ENCODE data around the gene ZNF789. TPM values are rescaled to one million over a fixed set of nuclear protein-coding genes. Genes with fewer than 3 reads are reported as not detected.

ZNF789 gene
- total and polyA plus RNA-seq, 2 experiments from 2014 or later = 9.0 to 13.8 TPM

- TF ChIP-seq ZNF462 (CRISPR knock-in tag; IDR thresholded peaks at IDR 0.05) (no peak), EZH2phosphoT487 (IDR thresholded peaks at IDR 0.05; ENCODE audit: unreplicated experiment) (no peak), JUNB (IDR thresholded peaks at IDR 0.05; ENCODE audit: unreplicated experiment) (no peak)
Measured at GRCh38 chr7:99535667-99536066, 63.0 kb downstream of the ZNF789 start (continued).

Other genes with a start within 250 kb of the ZNF789 start
- not detected in 2 replicates for gene MYH16, start 200.1 kb upstream of the ZNF789 start, total RNA-seq (2014; rRNA removed; shearing (Covaris generic))
- not detected in 2 replicates for gene MYH16, start 200.1 kb upstream of the ZNF789 start, polyA plus RNA-seq (2016; fragmentation: Nextera tagmentation; extraction: Ambion mirVana)
- gene ARPC1A, start 147.0 kb upstream of the ZNF789 start, total RNA-seq (2014; rRNA removed; shearing (Covaris generic)) = 108 and 168 TPM in 2 replicates
- gene ARPC1A, start 147.0 kb upstream of the ZNF789 start, polyA plus RNA-seq (2016; fragmentation: Nextera tagmentation; extraction: Ambion mirVana) = 210 and 246 TPM in 2 replicates
- 93.2 and 132 TPM in 2 replicates for gene ARPC1B, start 98.2 kb upstream of the ZNF789 start, total RNA-seq (2014; rRNA removed; shearing (Covaris generic))
- gene ARPC1B, start 98.2 kb upstream of the ZNF789 start, polyA plus RNA-seq (2016; fragmentation: Nextera tagmentation; extraction: Ambion mirVana) = 89.7 and 101 TPM in 2 replicates
- gene PDAP1, start 64.3 kb upstream of the ZNF789 start, total RNA-seq (2014; rRNA removed; shearing (Covaris generic)) = 93.1 and 125 TPM in 2 replicates
- 134 and 205 TPM in 2 replicates for gene PDAP1, start 64.3 kb upstream of the ZNF789 start, polyA plus RNA-seq (2016; fragmentation: Nextera tagmentation; extraction: Ambion mirVana)
- 77.1 and 98.5 TPM in 2 replicates for gene BUD31, start 63.9 kb upstream of the ZNF789 start, total RNA-seq (2014; rRNA removed; shearing (Covaris generic))
- gene BUD31, start 63.9 kb upstream of the ZNF789 start, polyA plus RNA-seq (2016; fragmentation: Nextera tagmentation; extraction: Ambion mirVana) = 227 and 247 TPM in 2 replicates
- gene PTCD1, start 34.1 kb upstream of the ZNF789 start, total RNA-seq (2014; rRNA removed; shearing (Covaris generic)) = 12.2 and 18.1 TPM in 2 replicates
- 10.7 and 13.4 TPM in 2 replicates for gene PTCD1, start 34.1 kb upstream of the ZNF789 start, polyA plus RNA-seq (2016; fragmentation: Nextera tagmentation; extraction: Ambion mirVana)
- gene CPSF4, start 33.9 kb upstream of the ZNF789 start, total RNA-seq (2014; rRNA removed; shearing (Covaris generic)) = 88.0 and 93.2 TPM in 2 replicates
- gene CPSF4, start 33.9 kb upstream of the ZNF789 start, polyA plus RNA-seq (2016; fragmentation: Nextera tagmentation; extraction: Ambion mirVana) = 33.4 and 34.3 TPM in 2 replicates
- 1,703 and 1,870 TPM in 2 replicates for gene ATP5MF, start 6.7 kb upstream of the ZNF789 start, total RNA-seq (2014; rRNA removed; shearing (Covaris generic))
- 1,770 and 2,005 TPM in 2 replicates for gene ATP5MF, start 6.7 kb upstream of the ZNF789 start, polyA plus RNA-seq (2016; fragmentation: Nextera tagmentation; extraction: Ambion mirVana)
- 26.9 and 29.2 TPM in 2 replicates for gene ZNF394, start 27.4 kb downstream of the ZNF789 start, total RNA-seq (2014; rRNA removed; shearing (Covaris generic))
- gene ZNF394, start 27.4 kb downstream of the ZNF789 start, polyA plus RNA-seq (2016; fragmentation: Nextera tagmentation; extraction: Ambion mirVana) = 11.4 and 12.6 TPM in 2 replicates
- gene ZKSCAN5, start 31.8 kb downstream of the ZNF789 start, total RNA-seq (2014; rRNA removed; shearing (Covaris generic)) = 10.2 and 13.4 TPM in 2 replicates
- gene ZKSCAN5, start 31.8 kb downstream of the ZNF789 start, polyA plus RNA-seq (2016; fragmentation: Nextera tagmentation; extraction: Ambion mirVana) = 4.6 and 4.9 TPM in 2 replicates
- 7.9 and 10.2 TPM in 2 replicates for gene FAM200A, start 79.2 kb downstream of the ZNF789 start, total RNA-seq (2014; rRNA removed; shearing (Covaris generic))
- gene FAM200A, start 79.2 kb downstream of the ZNF789 start, polyA plus RNA-seq (2016; fragmentation: Nextera tagmentation; extraction: Ambion mirVana) = 4.9 and 7.7 TPM in 2 replicates
- gene ZNF655, start 85.8 kb downstream of the ZNF789 start, total RNA-seq (2014; rRNA removed; shearing (Covaris generic)) = 55.8 and 61.3 TPM in 2 replicates
- gene ZNF655, start 85.8 kb downstream of the ZNF789 start, polyA plus RNA-seq (2016; fragmentation: Nextera tagmentation; extraction: Ambion mirVana) = 20.6 and 21.7 TPM in 2 replicates
- not detected in 2 replicates for gene TMEM225B, start 125.4 kb downstream of the ZNF789 start, total RNA-seq (2014; rRNA removed; shearing (Covaris generic))
- 0.45 and 0.50 TPM in 2 replicates for gene TMEM225B, start 125.4 kb downstream of the ZNF789 start, polyA plus RNA-seq (2016; fragmentation: Nextera tagmentation; extraction: Ambion mirVana)
- gene ZSCAN25, start 144.1 kb downstream of the ZNF789 start, total RNA-seq (2014; rRNA removed; shearing (Covaris generic)) = 10.0 and 17.5 TPM in 2 replicates
- gene ZSCAN25, start 144.1 kb downstream of the ZNF789 start, polyA plus RNA-seq (2016; fragmentation: Nextera tagmentation; extraction: Ambion mirVana) = 4.8 and 5.8 TPM in 2 replicates
- gene CYP3A5, start 207.1 kb downstream of the ZNF789 start, total RNA-seq (2014; rRNA removed; shearing (Covaris generic)) = not detected in 2 replicates
- 1.1 and 1.2 TPM in 2 replicates for gene CYP3A5, start 207.1 kb downstream of the ZNF789 start, polyA plus RNA-seq (2016; fragmentation: Nextera tagmentation; extraction: Ambion mirVana)

All from GM23338 (cell line).